Left ventricle myocardium inferior (tissue), 1 donor: ENCODE data around the gene SLC26A4. TPM values are rescaled to one million over a fixed set of nuclear protein-coding genes. Genes with fewer than 3 reads are reported as not detected.

Experiments
- DNase-seq: peaks from one replicate; pipeline ENCODE4 v3.0.0-alpha.2; 2020
- H3K27ac ChIP-seq: fragments of 200-600 bp; replicated peaks from 2 replicates; pipeline ENCODE4 v1.8.0; 2021
- H3K27me3 ChIP-seq: fragments of 200-600 bp; 2 replicates; pipeline ENCODE4 v1.8.0; 2021; ENCODE audit warnings: low read depth
- H3K36me3 ChIP-seq: fragments of 200-600 bp; 2 replicates; pipeline ENCODE4 v1.8.0; 2021
- H3K4me1 ChIP-seq: fragments of 200-600 bp; 2 replicates; pipeline ENCODE4 v1.8.0; 2021
- H3K4me3 ChIP-seq: fragments of 200-600 bp; 2 replicates; pipeline ENCODE4 v1.8.0; 2021; ENCODE audit warnings: mild to moderate bottlenecking, moderate library complexity
- H3K9me3 ChIP-seq: fragments of 200-600 bp; replicated peaks from 2 replicates; pipeline ENCODE4 v1.8.0; 2021
- intact Hi-C: fragments of 100-400 bp; cut with micrococcal nuclease; formaldehyde crosslinking; loops from one replicate; pipeline ENCODE4 v1.11.0; 2022
- total RNA-seq: library from RNA; stranded (reverse); fragmentation: NEBNext Ultra II Directional; extraction: Animal tissue kit (Norgen Biotek cat#: 25700); gene quantifications from one replicate; pipeline ENCODE4 v1.2.1, GENCODE V29; 2021
- TF ChIP-seq, protein P1 (sequence below): fragments of 200-600 bp; IDR thresholded peaks from 2 replicates; pipeline ENCODE4 v1.8.0; 2021; ENCODE audit warnings: antibody characterized with exemption, mild to moderate bottlenecking, borderline replicate concordance
- donor health status: DM: no; HTN: yes; CAD: no; lungs with severe emphysema.

Gene SLC26A4
- total RNA-seq, 1 donor from 2014 or later, result 0.41 TPM

GRCh38 chr7:107725138-107725740, 64.6 kb downstream of the SLC26A4 start:
- H3K36me3 ChIP-seq, result no peaks in the 10 kb centered on the region
- no peaks in the 10 kb centered on the region for H3K4me1 ChIP-seq
- no peaks in the 10 kb centered on the region for H3K9me3 ChIP-seq
- no peak overlapping the region for H3K4me3 ChIP-seq
- intact Hi-C loops, result loop anchor here (5.0 kb wide), 1 partner anchor 263 kb away; no protein-coding TSS in a partner anchor
- TF ChIP-seq, protein P1, sequence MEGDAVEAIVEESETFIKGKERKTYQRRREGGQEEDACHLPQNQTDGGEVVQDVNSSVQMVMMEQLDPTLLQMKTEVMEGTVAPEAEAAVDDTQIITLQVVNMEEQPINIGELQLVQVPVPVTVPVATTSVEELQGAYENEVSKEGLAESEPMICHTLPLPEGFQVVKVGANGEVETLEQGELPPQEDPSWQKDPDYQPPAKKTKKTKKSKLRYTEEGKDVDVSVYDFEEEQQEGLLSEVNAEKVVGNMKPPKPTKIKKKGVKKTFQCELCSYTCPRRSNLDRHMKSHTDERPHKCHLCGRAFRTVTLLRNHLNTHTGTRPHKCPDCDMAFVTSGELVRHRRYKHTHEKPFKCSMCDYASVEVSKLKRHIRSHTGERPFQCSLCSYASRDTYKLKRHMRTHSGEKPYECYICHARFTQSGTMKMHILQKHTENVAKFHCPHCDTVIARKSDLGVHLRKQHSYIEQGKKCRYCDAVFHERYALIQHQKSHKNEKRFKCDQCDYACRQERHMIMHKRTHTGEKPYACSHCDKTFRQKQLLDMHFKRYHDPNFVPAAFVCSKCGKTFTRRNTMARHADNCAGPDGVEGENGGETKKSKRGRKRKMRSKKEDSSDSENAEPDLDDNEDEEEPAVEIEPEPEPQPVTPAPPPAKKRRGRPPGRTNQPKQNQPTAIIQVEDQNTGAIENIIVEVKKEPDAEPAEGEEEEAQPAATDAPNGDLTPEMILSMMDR, result peak; percentile 78
- DNase-seq, result no peak
- H3K27ac ChIP-seq, result no peak overlapping the region
- peaks cover 4% of the 10 kb centered on the region for H3K27me3 ChIP-seq

GRCh38 chr7:107726356-107727130, 65.9 kb downstream of the SLC26A4 start:
- DNase-seq, result no peak

DNA sequence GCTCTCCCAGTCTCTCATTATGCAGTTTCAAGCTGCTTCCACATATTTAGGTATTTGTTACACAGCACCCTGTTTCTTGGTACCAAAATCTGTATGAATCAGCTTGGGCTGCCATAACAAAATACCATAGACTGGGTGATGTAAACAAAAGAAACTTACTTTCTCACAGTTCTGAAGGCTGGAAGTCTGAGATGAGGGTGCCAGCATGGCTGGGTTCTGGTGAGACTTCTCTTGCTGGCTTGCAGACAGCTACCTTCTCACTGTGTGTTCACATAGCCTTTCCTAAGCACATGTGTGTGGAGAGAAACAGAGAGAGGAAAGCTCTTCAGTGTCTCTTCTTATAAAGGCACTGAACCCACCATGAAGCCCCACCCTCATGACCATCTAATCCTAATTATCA, 67.6 kb downstream of the SLC26A4 start:
- intact Hi-C loops, result loop anchor here (5.0 kb wide), 1 partner anchor 266 kb away; no protein-coding TSS in a partner anchor
- H3K4me1 ChIP-seq, result no peaks in the 10 kb centered on the region
- TF ChIP-seq, protein P1, result no peak
- no peaks in the 10 kb centered on the region for H3K36me3 ChIP-seq
- no peak overlapping the region for H3K4me3 ChIP-seq
- no peak for DNase-seq
- no peak overlapping the region for H3K27ac ChIP-seq
- H3K27me3 ChIP-seq, result peaks cover 4% of the 10 kb centered on the region
- H3K9me3 ChIP-seq, result no peaks in the 10 kb centered on the region

More at GRCh38 chr7:107726356-107727130, 65.9 kb downstream of the SLC26A4 start:
- no peak overlapping the region for H3K4me3 ChIP-seq
- TF ChIP-seq, protein P1, result no peak
- H3K27ac ChIP-seq, result no peak overlapping the region
- intact Hi-C loops, result loop anchor here (5.0 kb wide), 1 partner anchor 264 kb away; no protein-coding TSS in a partner anchor
- no peaks in the 10 kb centered on the region for H3K36me3 ChIP-seq
- peaks cover 4% of the 10 kb centered on the region for H3K27me3 ChIP-seq
- H3K9me3 ChIP-seq, result no peaks in the 10 kb centered on the region
- no peaks in the 10 kb centered on the region for H3K4me1 ChIP-seq

- peaks cover 50% of the 10 kb centered on the region for H3K4me1 ChIP-seq
Observed at GRCh38 chr7:107742678-107743566, 82.3 kb downstream of the SLC26A4 start.

More at GRCh38 chr7:107742678-107743566, 82.3 kb downstream of the SLC26A4 start:
- TF ChIP-seq, protein P1, result no peak
- Histone ChIP-seq H3K9me3 (no peaks in the 10 kb centered on the region), H3K4me3 (peak overlapping the region; percentile 81), H3K36me3 (no peaks in the 10 kb centered on the region), H3K27ac (peak overlapping the region; percentile 99), H3K27me3 (no peaks in the 10 kb centered on the region)
- DNase-seq, result peak; percentile 58
- intact Hi-C loops, result loop anchor here (10.0 kb wide), 1 partner anchor 132 kb away; no protein-coding TSS in a partner anchor
